ENCODE measurements around the gene DPPA5. TPM values are rescaled to one million over a fixed set of nuclear protein-coding genes. Genes with fewer than 3 reads are reported as not detected.
A peak's percentile ranks its signal among the peaks of the same experiment; 100 is the strongest.
"Not testable (repeated sequence)": the region's sequence is repeated elsewhere in the genome, so short reads cannot be mapped to it uniquely, and the experiment has no call there.

Gene DPPA5
- total and polyA plus RNA-seq, 4 donors: not detected

DNA sequence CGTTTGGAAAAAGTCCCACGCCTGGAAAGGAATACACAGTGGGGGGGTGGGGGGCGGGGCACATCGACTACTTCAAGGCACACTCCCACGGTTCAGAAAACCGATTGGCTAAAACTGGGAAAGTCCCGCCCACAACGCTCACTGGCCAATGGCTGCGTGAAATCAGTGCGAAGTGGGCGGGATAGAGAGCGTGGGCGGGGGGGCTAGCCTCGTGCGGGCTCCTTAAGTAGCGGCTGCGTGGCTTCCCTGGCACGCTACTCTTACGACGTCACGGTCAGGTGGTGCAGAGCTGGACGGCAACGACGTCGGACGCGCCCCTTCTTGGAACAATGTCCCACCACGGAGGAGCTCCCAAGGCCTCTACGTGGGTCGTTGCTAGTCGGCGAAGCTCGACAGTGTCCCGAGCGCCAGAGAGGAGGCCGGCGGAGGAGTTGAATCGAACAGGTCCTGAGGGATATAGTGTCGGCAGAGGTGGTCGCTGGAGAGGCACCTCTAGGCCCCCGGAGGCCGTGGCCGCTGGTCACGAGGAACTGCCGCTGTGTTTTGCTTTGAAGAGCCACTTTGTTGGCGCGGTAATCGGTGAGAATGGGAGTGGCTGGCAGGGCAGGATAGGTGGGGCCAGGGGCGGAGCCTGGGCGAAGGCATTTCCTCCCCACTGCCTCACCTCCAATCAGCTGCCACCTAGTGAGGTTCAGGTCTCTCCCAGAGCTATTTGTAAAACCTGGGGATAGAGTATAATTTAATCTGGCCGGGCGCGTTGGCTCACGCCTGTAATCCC, 40.7 kb upstream of the DPPA5 start, which contains the start of gene DDX43:
Gene DDX43 (plus strand): TSS at position 252 of the 778 bp plus-strand sequence. CDS start 78 bp downstream, at position 330.
- ATAC-seq (ENCODE audit: insufficient read depth, low FRiP score): peak; percentile 72
- H3K9ac ChIP-seq (ENCODE audit: insufficient read depth in 1 of 2, low read length in 2 of 2): no peak within 1 kb of the TSS
- H3K27me3 ChIP-seq (ENCODE audit: control insufficient read depth in 3 of 3, insufficient read depth in 3 of 3, low read length in 2 of 3): no peaks in the 10 kb centered on the region
- 81% methylated on average over 54 of the region's 54 CpGs for WGBS, 2 donors
- TF ChIP-seq, protein P1, sequence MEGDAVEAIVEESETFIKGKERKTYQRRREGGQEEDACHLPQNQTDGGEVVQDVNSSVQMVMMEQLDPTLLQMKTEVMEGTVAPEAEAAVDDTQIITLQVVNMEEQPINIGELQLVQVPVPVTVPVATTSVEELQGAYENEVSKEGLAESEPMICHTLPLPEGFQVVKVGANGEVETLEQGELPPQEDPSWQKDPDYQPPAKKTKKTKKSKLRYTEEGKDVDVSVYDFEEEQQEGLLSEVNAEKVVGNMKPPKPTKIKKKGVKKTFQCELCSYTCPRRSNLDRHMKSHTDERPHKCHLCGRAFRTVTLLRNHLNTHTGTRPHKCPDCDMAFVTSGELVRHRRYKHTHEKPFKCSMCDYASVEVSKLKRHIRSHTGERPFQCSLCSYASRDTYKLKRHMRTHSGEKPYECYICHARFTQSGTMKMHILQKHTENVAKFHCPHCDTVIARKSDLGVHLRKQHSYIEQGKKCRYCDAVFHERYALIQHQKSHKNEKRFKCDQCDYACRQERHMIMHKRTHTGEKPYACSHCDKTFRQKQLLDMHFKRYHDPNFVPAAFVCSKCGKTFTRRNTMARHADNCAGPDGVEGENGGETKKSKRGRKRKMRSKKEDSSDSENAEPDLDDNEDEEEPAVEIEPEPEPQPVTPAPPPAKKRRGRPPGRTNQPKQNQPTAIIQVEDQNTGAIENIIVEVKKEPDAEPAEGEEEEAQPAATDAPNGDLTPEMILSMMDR (IDR thresholded peaks at IDR 0.05; ENCODE audit: control extremely low read depth, extremely low read depth): no peak
- H3K9me3 ChIP-seq (ENCODE audit: control insufficient read depth in 4 of 4, insufficient read depth in 3 of 4, low read length in 3 of 4): no peaks in the 10 kb centered on the region
- peak within 1 kb of the TSS in 1 of 2 donors; percentile 6 for H3K27ac ChIP-seq (ENCODE audit: low read depth in 1 of 2, low read length in 1 of 2)
- no peaks in the 10 kb centered on the region for H3K36me3 ChIP-seq (ENCODE audit: control insufficient read depth in 4 of 4, insufficient read depth in 4 of 4, low read length in 4 of 4)
- peak; percentile 13 to 32 (median 25) for DNase-seq
- no peak within 1 kb of the TSS for H3K4me3 ChIP-seq
- no peaks in the 10 kb centered on the region for H3K4me1 ChIP-seq (ENCODE audit: control insufficient read depth in 5 of 5, insufficient read depth in 5 of 5, low read length in 5 of 5)

GRCh38 chr6:73393278-73393677, 39.2 kb upstream of the DPPA5 start:
- Histone ChIP-seq H3K4me1 (ENCODE audit: control insufficient read depth in 5 of 5, insufficient read depth in 5 of 5, low read length in 5 of 5) (peaks cover 0 to 3% (median 0%) of the 10 kb centered on the region in 5 donors), H3K36me3 (ENCODE audit: control insufficient read depth in 4 of 4, insufficient read depth in 4 of 4, low read length in 4 of 4) (no peaks in the 10 kb centered on the region), H3K27ac (ENCODE audit: low read depth in 1 of 2, low read length in 1 of 2) (no peak overlapping the region), H3K9ac (ENCODE audit: insufficient read depth in 1 of 2, low read length in 2 of 2) (no peak overlapping the region), H3K9me3 (ENCODE audit: control insufficient read depth in 4 of 4, insufficient read depth in 3 of 4, low read length in 3 of 4) (no peaks in the 10 kb centered on the region), H3K4me3 (no peak overlapping the region), H3K27me3 (ENCODE audit: control insufficient read depth in 3 of 3, insufficient read depth in 3 of 3, low read length in 2 of 3) (no peaks in the 10 kb centered on the region)
- ATAC-seq (ENCODE audit: insufficient read depth, low FRiP score): no peak
- WGBS, 2 donors: 97 to 98% methylated on average over 3 of the region's 3 CpGs
- TF ChIP-seq, protein P1 (IDR thresholded peaks at IDR 0.05; ENCODE audit: control extremely low read depth, extremely low read depth): no peak
- no peak for DNase-seq

DNA sequence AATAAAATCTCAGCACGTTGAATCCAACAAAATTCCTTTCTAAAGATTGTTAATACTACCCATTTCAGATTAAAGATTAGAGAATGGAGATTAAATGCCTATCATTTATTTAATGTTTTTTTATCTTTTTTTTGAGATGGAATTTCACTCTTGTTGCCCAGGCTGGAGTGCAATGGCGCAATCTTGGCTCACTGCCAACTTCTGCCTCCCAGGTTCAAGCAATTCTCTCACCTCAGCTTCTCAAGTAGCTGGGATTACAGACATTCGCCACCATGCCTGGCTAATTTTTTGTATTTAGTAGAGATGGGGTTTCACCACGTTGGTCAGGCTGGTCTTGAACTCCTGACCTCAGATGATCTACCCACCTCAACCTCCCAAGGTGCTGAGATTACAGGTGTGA, 38.1 kb upstream of the DPPA5 start:
- not testable (repeated sequence) for H3K9me3 ChIP-seq (ENCODE audit: control insufficient read depth in 4 of 4, insufficient read depth in 3 of 4, low read length in 3 of 4); H3K9ac ChIP-seq (ENCODE audit: insufficient read depth in 1 of 2, low read length in 2 of 2); H3K27me3 ChIP-seq (ENCODE audit: control insufficient read depth in 3 of 3, insufficient read depth in 3 of 3, low read length in 2 of 3); ATAC-seq (ENCODE audit: insufficient read depth, low FRiP score); H3K4me1 ChIP-seq (ENCODE audit: control insufficient read depth in 5 of 5, insufficient read depth in 5 of 5, low read length in 5 of 5); H3K27ac ChIP-seq (ENCODE audit: low read depth in 1 of 2, low read length in 1 of 2); H3K4me3 ChIP-seq; H3K36me3 ChIP-seq (ENCODE audit: control insufficient read depth in 4 of 4, insufficient read depth in 4 of 4, low read length in 4 of 4)
- 62 to 82% methylated on average over 4 of the region's 4 CpGs for WGBS, 2 donors
- DNase-seq: peak in 1 of 3 donors; percentile 2

DNA sequence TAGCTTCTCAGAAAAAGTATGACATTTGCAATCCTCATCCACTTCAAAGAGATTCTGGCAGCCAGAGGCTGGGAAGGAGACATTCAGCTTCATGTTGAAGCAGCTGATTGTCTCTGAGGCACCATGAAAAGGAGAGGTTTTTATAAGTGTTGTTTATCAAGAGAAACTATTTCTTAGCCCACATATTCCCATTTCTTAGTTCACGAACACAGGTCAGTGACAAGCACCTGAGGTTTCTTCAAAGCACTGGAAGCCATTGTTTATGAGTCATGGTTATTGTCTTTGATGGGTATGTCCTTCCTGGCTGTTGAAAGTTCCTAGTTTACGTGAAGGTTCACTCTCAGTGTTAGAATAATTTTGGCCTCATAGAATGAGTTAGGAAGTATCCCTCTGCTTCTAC, 37.6 kb upstream of the DPPA5 start:
- WGBS, 2 donors: 62 to 77% methylated on average over 2 of the region's 2 CpGs
- no peak for ATAC-seq (ENCODE audit: insufficient read depth, low FRiP score)
- DNase-seq: no peak
- Histone ChIP-seq H3K27me3 (ENCODE audit: control insufficient read depth in 3 of 3, insufficient read depth in 3 of 3, low read length in 2 of 3) (no peaks in the 10 kb centered on the region), H3K4me1 (ENCODE audit: control insufficient read depth in 5 of 5, insufficient read depth in 5 of 5, low read length in 5 of 5) (peaks cover 0 to 3% (median 0%) of the 10 kb centered on the region in 5 donors), H3K4me3 (no peak overlapping the region), H3K9me3 (ENCODE audit: control insufficient read depth in 4 of 4, insufficient read depth in 3 of 4, low read length in 3 of 4) (no peaks in the 10 kb centered on the region), H3K27ac (ENCODE audit: low read depth in 1 of 2, low read length in 1 of 2) (no peak overlapping the region), H3K9ac (ENCODE audit: insufficient read depth in 1 of 2, low read length in 2 of 2) (no peak overlapping the region), H3K36me3 (ENCODE audit: control insufficient read depth in 4 of 4, insufficient read depth in 4 of 4, low read length in 4 of 4) (no peaks in the 10 kb centered on the region)
- TF ChIP-seq, protein P1 (IDR thresholded peaks at IDR 0.05; ENCODE audit: control extremely low read depth, extremely low read depth): no peak

Data from lung (tissue), 12 donors.